Cardiac muscle cell (in vitro differentiated cells and primary cell): ENCODE data around the gene RBM22. TPM values are rescaled to one million over a fixed set of nuclear protein-coding genes. Genes with fewer than 3 reads are reported as not detected.

ENCODE experiments used
- DNase-seq, 2 donors: peaks; one replicate each; pipeline versions ENCODE4 v3.0.0 to v3.0.0-alpha.2; 2010 to 2017; ENCODE audit warnings: low read depth in 1 of 2, low spot score in 1 of 2
- H3K27ac ChIP-seq: fragments of 200-600 bp; sonication (generic); 2 replicates; pipeline ENCODE4 v1.5.1; 2016
- H3K27me3 ChIP-seq: fragments of 200-600 bp; sonication (generic); 2 replicates; pipeline ENCODE4 v1.6.0; 2016; ENCODE audit warnings: control low read depth
- H3K36me3 ChIP-seq: fragments of 200-600 bp; sonication (generic); 2 replicates; pipeline ENCODE4 v1.5.1; 2016; ENCODE audit warnings: control low read depth
- H3K4me1 ChIP-seq: fragments of 200-600 bp; sonication (generic); 2 replicates; pipeline ENCODE4 v1.8.1; 2017; ENCODE audit warnings: low read depth, mild to moderate bottlenecking, mixed run types
- H3K4me3 ChIP-seq: fragments of 200-600 bp; sonication (generic); 2 replicates; pipeline ENCODE4 v1.5.1; 2016; ENCODE audit warnings: mild to moderate bottlenecking
- H3K9me3 ChIP-seq: fragments of 200-600 bp; sonication (generic); 2 replicates; pipeline ENCODE4 v1.5.1; 2017; ENCODE audit warnings: low read depth, mild to moderate bottlenecking, control low read depth
- polyA plus RNA-seq: library from polyadenylated mRNA; unstranded; fragments of >200 nt; fragmentation: Nextera tagmentation; extraction: Ambion mirVana; gene quantifications from 2 replicates; pipeline ENCODE4 v1.2.1, GENCODE V29; 2016
- total RNA-seq: library from RNA; depleted of rRNA; stranded (reverse); fragments of >200 nt; gene quantifications from 2 replicates; pipeline ENCODE4 v1.2.3, GENCODE V29; 2016
- TF ChIP-seq, protein P1 (sequence below): IDR thresholded peaks from 2 replicates; pipeline ENCODE4 v1.5.1; 2012; ENCODE audit warnings: low read depth, mild to moderate bottlenecking, low read length

RBM22 gene
- total and polyA plus RNA-seq, 2 experiments from 2014 or later, result 33.0 to 39.0 TPM

DNA sequence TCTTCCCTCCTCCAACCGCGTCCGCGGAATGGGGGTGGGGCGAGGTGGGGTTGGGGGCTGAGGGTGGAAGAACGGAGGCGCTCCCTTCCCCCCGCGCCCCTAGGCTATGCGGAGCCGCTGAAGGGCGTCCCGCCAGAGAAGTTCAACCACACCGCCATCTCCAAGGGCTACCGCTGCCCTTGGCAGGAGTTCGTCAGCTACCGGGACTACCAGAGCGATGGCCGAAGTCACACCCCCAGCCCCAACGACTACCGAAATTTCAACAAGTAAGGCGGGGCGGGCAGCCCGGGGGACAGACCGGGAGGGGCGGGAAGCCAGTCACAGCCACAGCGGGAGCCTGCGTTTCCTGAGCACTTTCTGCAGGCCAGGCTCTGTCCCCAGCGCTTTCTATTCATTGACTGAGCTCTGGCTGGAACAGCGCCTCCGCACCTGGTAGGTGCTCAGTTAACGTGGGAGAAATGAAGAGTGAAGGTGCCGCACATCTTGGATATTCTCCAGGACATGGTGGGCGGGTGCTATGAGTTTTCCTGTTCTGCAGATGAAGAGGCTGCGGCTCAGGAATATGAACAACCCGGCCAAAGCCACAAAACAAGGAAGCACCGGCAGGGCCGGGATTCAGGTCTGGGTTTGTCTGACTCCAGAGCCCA is 28.5 kb downstream of the RBM22 start:
- Histone ChIP-seq H3K27ac (no peak overlapping the region), H3K4me3 (peak overlapping the region; percentile 56), H3K4me1 (no peaks in the 10 kb centered on the region), H3K9me3 (no peaks in the 10 kb centered on the region), H3K27me3 (no peaks in the 10 kb centered on the region), H3K36me3 (no peaks in the 10 kb centered on the region)
- TF ChIP-seq, protein P1, sequence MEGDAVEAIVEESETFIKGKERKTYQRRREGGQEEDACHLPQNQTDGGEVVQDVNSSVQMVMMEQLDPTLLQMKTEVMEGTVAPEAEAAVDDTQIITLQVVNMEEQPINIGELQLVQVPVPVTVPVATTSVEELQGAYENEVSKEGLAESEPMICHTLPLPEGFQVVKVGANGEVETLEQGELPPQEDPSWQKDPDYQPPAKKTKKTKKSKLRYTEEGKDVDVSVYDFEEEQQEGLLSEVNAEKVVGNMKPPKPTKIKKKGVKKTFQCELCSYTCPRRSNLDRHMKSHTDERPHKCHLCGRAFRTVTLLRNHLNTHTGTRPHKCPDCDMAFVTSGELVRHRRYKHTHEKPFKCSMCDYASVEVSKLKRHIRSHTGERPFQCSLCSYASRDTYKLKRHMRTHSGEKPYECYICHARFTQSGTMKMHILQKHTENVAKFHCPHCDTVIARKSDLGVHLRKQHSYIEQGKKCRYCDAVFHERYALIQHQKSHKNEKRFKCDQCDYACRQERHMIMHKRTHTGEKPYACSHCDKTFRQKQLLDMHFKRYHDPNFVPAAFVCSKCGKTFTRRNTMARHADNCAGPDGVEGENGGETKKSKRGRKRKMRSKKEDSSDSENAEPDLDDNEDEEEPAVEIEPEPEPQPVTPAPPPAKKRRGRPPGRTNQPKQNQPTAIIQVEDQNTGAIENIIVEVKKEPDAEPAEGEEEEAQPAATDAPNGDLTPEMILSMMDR, result no peak
- DNase-seq, result peak; percentile 35 to 53

- Histone ChIP-seq H3K4me3 (peak overlapping the region; percentile 56), H3K9me3 (no peaks in the 10 kb centered on the region), H3K27ac (no peak overlapping the region), H3K27me3 (no peaks in the 10 kb centered on the region), H3K4me1 (no peaks in the 10 kb centered on the region), H3K36me3 (no peaks in the 10 kb centered on the region)
- peak; percentile 18 to 26 for DNase-seq
- TF ChIP-seq, protein P1, result no peak
These were observed 29.2 kb downstream of the RBM22 start for GRCh38 chr5:150671509-150672236.

- peak in 1 of 2 donors; percentile 12 for DNase-seq
- Histone ChIP-seq H3K36me3 (no peaks in the 10 kb centered on the region), H3K4me3 (peak overlapping the region; percentile 56), H3K4me1 (no peaks in the 10 kb centered on the region), H3K27ac (no peak overlapping the region), H3K27me3 (no peaks in the 10 kb centered on the region), H3K9me3 (no peaks in the 10 kb centered on the region)
- TF ChIP-seq, protein P1, result no peak
These were observed 29.9 kb downstream of the RBM22 start for GRCh38 chr5:150670948-150671310.

DNA sequence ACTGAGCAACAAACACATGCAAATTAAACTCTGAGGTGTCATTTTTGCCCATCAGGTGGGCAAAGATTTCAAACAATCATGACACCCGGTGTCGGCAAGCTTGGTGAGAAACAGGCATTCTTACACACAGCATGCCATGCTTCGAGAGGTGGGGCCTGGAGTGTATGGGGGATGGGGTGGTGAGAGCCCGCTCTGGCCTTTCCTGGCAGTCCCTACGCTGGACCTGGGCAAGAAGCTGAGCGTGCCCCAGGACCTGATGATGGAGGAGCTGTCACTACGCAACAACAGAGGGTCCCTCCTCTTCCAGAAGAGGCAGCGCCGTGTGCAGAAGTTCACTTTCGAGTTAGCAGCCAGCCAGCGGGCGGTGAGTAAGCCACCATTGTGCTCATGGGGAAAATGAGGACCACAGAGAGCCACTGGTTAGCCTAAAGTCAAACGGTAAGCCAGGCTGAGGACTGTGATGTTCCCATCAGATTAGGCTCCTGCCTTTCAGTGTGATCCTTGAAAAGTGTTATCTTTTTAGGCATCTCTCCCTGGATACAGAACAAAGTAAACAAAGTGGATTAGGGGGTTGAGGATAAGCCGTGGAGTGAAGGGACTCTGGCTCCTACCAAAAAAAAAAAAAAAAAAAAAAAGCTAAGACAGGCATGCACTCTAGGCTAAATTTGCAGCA is 30.5 kb downstream of the RBM22 start:
- TF ChIP-seq, protein P1, result no peak
- Histone ChIP-seq H3K36me3 (no peaks in the 10 kb centered on the region), H3K27me3 (no peaks in the 10 kb centered on the region), H3K27ac (no peak overlapping the region), H3K4me1 (no peaks in the 10 kb centered on the region), H3K9me3 (no peaks in the 10 kb centered on the region), H3K4me3 (no peak overlapping the region)
- DNase-seq, result no peak

GRCh38 chr5:150665044-150665443 is 35.8 kb downstream of the RBM22 start:
- TF ChIP-seq, protein P1, result no peak
- Histone ChIP-seq H3K4me1 (peaks cover 9% of the 10 kb centered on the region), H3K27me3 (no peaks in the 10 kb centered on the region), H3K36me3 (no peaks in the 10 kb centered on the region), H3K27ac (no peak overlapping the region), H3K4me3 (no peak overlapping the region), H3K9me3 (no peaks in the 10 kb centered on the region)
- DNase-seq, result no peak
